Measurements from ENCODE around the gene CAPN11. TPM values are rescaled to one million over a fixed set of nuclear protein-coding genes. Genes with fewer than 3 reads are reported as not detected.

The CAPN11 gene
- total and polyA plus RNA-seq, 10 of the 15 experiments (the other 5 are each of a cell fraction or from before 2014, with no cell fraction given) = 0.05 to 0.44 (median 0.31) TPM

GRCh38 chr6:44145839-44146238 lies 12.8 kb upstream of the CAPN11 start:
- no peaks in the 10 kb centered on the region for H3K4me1 ChIP-seq (ENCODE audit: control insufficient read depth, insufficient read depth, low read length)
- H3K9ac ChIP-seq (ENCODE audit: control insufficient read depth, insufficient read depth, low read length) = no peak overlapping the region
- no peaks in the 10 kb centered on the region for H3K9me3 ChIP-seq (replicated peaks; ENCODE audit: control insufficient read depth, insufficient read depth, low read length)
- no peak overlapping the region for H3K4me3 ChIP-seq
- in situ Hi-C loops (cut with MboI) = no loop called here
- TF ChIP-seq SREBF2 (IDR thresholded peaks at IDR 0.05; ENCODE audit: low read length) = no peak
- TF ChIP-seq CREB1 (IDR thresholded peaks at IDR 0.05; ENCODE audit: low read depth) = no peak
- no peak for TF ChIP-seq ESRRA (IDR thresholded peaks at IDR 0.05; ENCODE audit: low read length)
- TF ChIP-seq FOS (IDR thresholded peaks at IDR 0.05; ENCODE audit: borderline replicate concordance, extremely low read depth, insufficient read length) = no peak
- no peak for TF ChIP-seq RELB (IDR thresholded peaks at IDR 0.05; ENCODE audit: low read depth)
- no peak for TF ChIP-seq POU2F2 (IDR thresholded peaks at IDR 0.05; ENCODE audit: borderline replicate concordance, low read depth, low read length)
- TF ChIP-seq CUX1 (IDR thresholded peaks at IDR 0.05; ENCODE audit: insufficient replicate concordance, low read depth, low read length) = no peak
- no peak for TF ChIP-seq BHLHE40 (IDR thresholded peaks at IDR 0.05; ENCODE audit: borderline replicate concordance in 1 of 2, low read depth in 2 of 2, low read length in 1 of 2)
- TF ChIP-seq IRF5 (IDR thresholded peaks at IDR 0.05; ENCODE audit: borderline replicate concordance) = no peak
- TF ChIP-seq EZH2 (IDR thresholded peaks at IDR 0.05; ENCODE audit: borderline replicate concordance, control insufficient read depth, low read depth, low read length) = no peak
- no peak for TF ChIP-seq POLR2AphosphoS5 (IDR thresholded peaks at IDR 0.05; ENCODE audit: low read length)
- no peak for TF ChIP-seq STAT1 (conservative IDR thresholded peaks at IDR 0.05)
- TF ChIP-seq SMAD1 (IDR thresholded peaks at IDR 0.05; ENCODE audit: low read depth, partially characterized antibody) = no peak
- no peak for TF ChIP-seq CEBPB (IDR thresholded peaks at IDR 0.05; ENCODE audit: borderline replicate concordance in 1 of 2, low read depth in 2 of 2, low read length in 2 of 2)
- no peak for TF ChIP-seq PAX5 (IDR thresholded peaks at IDR 0.05; ENCODE audit: borderline replicate concordance, low read depth, low read length)
- no TSS peak for BruUV-seq (replicated peaks)
- CTCF ChIA-PET = interaction anchor here (1.0 to 9.3 kb wide), 2 partner anchors 48 to 65 kb away, joined by 3 to 85 read pairs; no protein-coding TSS in a partner anchor
- SMC1A ChIA-PET (ENCODE audit: uncharacterized antibody, unreplicated experiment) = interaction anchor here (1.3 kb wide), 1 partner anchor 8 kb away, joined by 3 read pairs; no protein-coding TSS in a partner anchor
- FAIRE-seq (no peak), ATAC-seq (no peak), DNase-seq (ENCODE audit: low read depth, low spot score) (no peak)
- POLR2A ChIA-PET = no interaction called here
- no peak overlapping the region for H3K4me2 ChIP-seq (ENCODE audit: control insufficient read depth, insufficient read depth)
- no peak overlapping the region for H3K27ac ChIP-seq (ENCODE audit: control insufficient read depth, insufficient read depth)
- H4K20me1 ChIP-seq (ENCODE audit: control insufficient read depth, insufficient read depth) = no peaks in the 10 kb centered on the region
- H3K79me2 ChIP-seq (ENCODE audit: control insufficient read depth, insufficient read depth, low read length) = no peaks in the 10 kb centered on the region
- H2AFZ ChIP-seq (ENCODE audit: control insufficient read depth, low read depth, low read length) = no peak overlapping the region
- intact Hi-C loops (cut with micrococcal nuclease; ENCODE audit: unreplicated experiment) = no loop called here
- peaks cover 0 to 3% of the 10 kb centered on the region in 2 experiments; a peak in 3 of 4 replicates for H3K36me3 ChIP-seq (ENCODE audit: control insufficient read depth in 2 of 2, insufficient read depth in 2 of 2, low read length in 1 of 2)
- no peaks in the 10 kb centered on the region for H3K27me3 ChIP-seq (replicated peaks in 1 of 2; ENCODE audit: control insufficient read depth in 2 of 2, insufficient read depth in 2 of 2, low read length in 1 of 2)
- RAD21 ChIA-PET (ENCODE audit: unreplicated experiment) = no interaction called here

All from GM12878 (cell line).